ENCODE results near the gene FBXL17. TPM values are rescaled to one million over a fixed set of nuclear protein-coding genes. Genes with fewer than 3 reads are reported as not detected.

Gene FBXL17
- total and polyA plus RNA-seq, 2 of the 4 experiments (the other 2 are of a cell fraction), result 3.9 to 8.1 TPM

DNA sequence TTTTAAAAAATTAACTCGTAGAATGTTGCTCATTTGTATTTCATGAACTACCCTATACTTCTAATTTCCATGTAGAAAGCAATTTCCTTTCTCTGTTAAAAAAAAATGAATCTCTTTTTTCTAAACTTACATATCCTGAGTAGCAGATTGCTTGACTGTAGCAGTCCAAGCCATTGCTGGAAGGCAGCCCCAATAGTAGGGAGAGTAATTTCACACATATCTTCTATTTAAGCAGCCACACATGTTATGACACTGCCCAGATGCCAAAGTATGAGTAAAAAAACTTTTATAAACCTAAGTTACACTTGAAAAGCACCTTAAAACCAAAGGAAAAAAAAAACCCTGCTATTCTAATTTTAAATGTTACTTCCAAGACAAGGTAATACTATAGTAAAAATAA lies 69.6 kb downstream of the FBXL17 start:
- in situ Hi-C loops (cut with MboI; ENCODE audit: low sequenced_read_pairs) (no loop called here), dilution Hi-C loops (cut with HindIII; ENCODE audit: low sequenced_read_pairs, unreplicated experiment) (no loop called here), intact Hi-C loops (cut with micrococcal nuclease) (no loop called here)
- Histone ChIP-seq H2BK120ac (ENCODE audit: low read depth, low read length) (no peak overlapping the region), H2AK5ac (ENCODE audit: low read depth, low read length) (no peak overlapping the region), H3K56ac (ENCODE audit: extremely low read depth, insufficient read depth, low read length) (no peak overlapping the region), H2BK15ac (ENCODE audit: low read depth, low read length) (no peak overlapping the region), H2BK5ac (ENCODE audit: low read depth, low read length, poor library complexity, severe bottlenecking) (no peak overlapping the region), H4K20me1 (ENCODE audit: insufficient read depth, low read length) (no peaks in the 10 kb centered on the region), H3K23ac (ENCODE audit: low read depth, low read length) (no peak overlapping the region), H3K4me2 (ENCODE audit: low read depth, low read length) (no peak overlapping the region), H3K4me3 (ENCODE audit: insufficient read depth, low read depth, low read length) (no peak overlapping the region), H3K27ac (ENCODE audit: insufficient read depth, low read length) (no peak overlapping the region), H4K8ac (ENCODE audit: low read depth in 2 of 2, low read length in 2 of 2) (no peak overlapping the region), H4K91ac (ENCODE audit: insufficient read depth, low read depth, low read length) (no peak overlapping the region), H3K9me1 (ENCODE audit: insufficient read depth, low read length) (no peaks in the 10 kb centered on the region), H4K5ac (ENCODE audit: low read depth, low read length) (no peak overlapping the region), H2BK20ac (ENCODE audit: low read depth, low read length) (no peak overlapping the region), H2AK9ac (replicated peaks; ENCODE audit: low read depth, low read length, poor library complexity) (no peak overlapping the region), H3K79me1 (ENCODE audit: low read depth in 1 of 2, low read length in 2 of 2) (no peaks in the 10 kb centered on the region), H3K9ac (ENCODE audit: low read depth, low read length) (no peak overlapping the region), H3K9me3 (ENCODE audit: control insufficient read depth, insufficient read depth, low read length) (no peaks in the 10 kb centered on the region), H3K27me3 (ENCODE audit: control insufficient read depth, insufficient read depth, low read length) (no peaks in the 10 kb centered on the region), H3K36me3 (ENCODE audit: control insufficient read depth, insufficient read depth, low read length) (no peaks in the 10 kb centered on the region), H3K4ac (ENCODE audit: low read depth, low read length) (no peak overlapping the region), H3K18ac (ENCODE audit: low read depth, low read length) (no peak overlapping the region), H3K14ac (replicated peaks; ENCODE audit: low read depth, low read length) (no peak overlapping the region), H3K4me1 (ENCODE audit: control insufficient read depth, insufficient read depth, low read length) (no peaks in the 10 kb centered on the region), H2AFZ (replicated peaks; ENCODE audit: low read length, poor library complexity) (no peak overlapping the region)
- no TSS peak for BruUV-seq (replicated peaks)
- POLR2A ChIA-PET (ENCODE audit: unreplicated experiment), result no interaction called here
- ATAC-seq (ENCODE audit: low read depth) (no peak), DNase-seq (no peak)
- CTCF ChIA-PET, result no interaction called here
- TF ChIP-seq RAD21 (IDR thresholded peaks at IDR 0.05; ENCODE audit: low read length), result no peak
- TF ChIP-seq RFX5 (IDR thresholded peaks at IDR 0.05; ENCODE audit: low read depth, low read length), result no peak
- TF ChIP-seq RCOR1 (IDR thresholded peaks at IDR 0.05; ENCODE audit: insufficient replicate concordance, low read length), result no peak
- no peak for TF ChIP-seq FOS (IDR thresholded peaks at IDR 0.05; ENCODE audit: low read depth, low read length)
- no peak for TF ChIP-seq CTCF (conservative IDR thresholded peaks at IDR 0.05; ENCODE audit: low read depth, low read length)
- no peak for TF ChIP-seq MXI1 (IDR thresholded peaks at IDR 0.05; ENCODE audit: borderline replicate concordance, low read depth, low read length)
- no peak for TF ChIP-seq POLR2A (IDR thresholded peaks at IDR 0.05; ENCODE audit: low read depth, low read length)
- no peak for TF ChIP-seq NFE2L2 (IDR thresholded peaks at IDR 0.05; ENCODE audit: low read depth, low read length)
- TF ChIP-seq USF2 (IDR thresholded peaks at IDR 0.05; ENCODE audit: low read depth, low read length), result no peak
- TF ChIP-seq, protein P1, sequence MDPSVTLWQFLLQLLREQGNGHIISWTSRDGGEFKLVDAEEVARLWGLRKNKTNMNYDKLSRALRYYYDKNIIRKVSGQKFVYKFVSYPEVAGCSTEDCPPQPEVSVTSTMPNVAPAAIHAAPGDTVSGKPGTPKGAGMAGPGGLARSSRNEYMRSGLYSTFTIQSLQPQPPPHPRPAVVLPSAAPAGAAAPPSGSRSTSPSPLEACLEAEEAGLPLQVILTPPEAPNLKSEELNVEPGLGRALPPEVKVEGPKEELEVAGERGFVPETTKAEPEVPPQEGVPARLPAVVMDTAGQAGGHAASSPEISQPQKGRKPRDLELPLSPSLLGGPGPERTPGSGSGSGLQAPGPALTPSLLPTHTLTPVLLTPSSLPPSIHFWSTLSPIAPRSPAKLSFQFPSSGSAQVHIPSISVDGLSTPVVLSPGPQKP (IDR thresholded peaks at IDR 0.05; ENCODE audit: borderline replicate concordance, low read depth, low read length), result no peak
- no peak for TF ChIP-seq SMC3 (IDR thresholded peaks at IDR 0.05; ENCODE audit: low read depth, low read length)
- TF ChIP-seq CEBPB (IDR thresholded peaks at IDR 0.05; ENCODE audit: low read depth, low read length), result no peak
- TF ChIP-seq BHLHE40 (IDR thresholded peaks at IDR 0.05; ENCODE audit: low read depth, low read length), result no peak
- no CpG with 5 or more reads among the region's 1 CpG for WGBS, 2 experiments (ENCODE audit: extremely low coverage in 2 of 2, insufficient read length in 1 of 2)

All from IMR-90 (cell line).